Activated CD4-positive, CD25-positive, alpha-beta regulatory T cell treated with anti-CD3 and anti-CD28 coated beads, Interleukin-2, amount 50 U/mL, for 72 hours (primary cell): ENCODE data around the gene CCDC71.
A peak's percentile ranks its signal among the peaks of the same experiment; 100 is the strongest.

ENCODE experiments used
- DNase-seq: peaks from one replicate; pipeline ENCODE4 v3.0.0; 2021

Gene CCDC71

DNA sequence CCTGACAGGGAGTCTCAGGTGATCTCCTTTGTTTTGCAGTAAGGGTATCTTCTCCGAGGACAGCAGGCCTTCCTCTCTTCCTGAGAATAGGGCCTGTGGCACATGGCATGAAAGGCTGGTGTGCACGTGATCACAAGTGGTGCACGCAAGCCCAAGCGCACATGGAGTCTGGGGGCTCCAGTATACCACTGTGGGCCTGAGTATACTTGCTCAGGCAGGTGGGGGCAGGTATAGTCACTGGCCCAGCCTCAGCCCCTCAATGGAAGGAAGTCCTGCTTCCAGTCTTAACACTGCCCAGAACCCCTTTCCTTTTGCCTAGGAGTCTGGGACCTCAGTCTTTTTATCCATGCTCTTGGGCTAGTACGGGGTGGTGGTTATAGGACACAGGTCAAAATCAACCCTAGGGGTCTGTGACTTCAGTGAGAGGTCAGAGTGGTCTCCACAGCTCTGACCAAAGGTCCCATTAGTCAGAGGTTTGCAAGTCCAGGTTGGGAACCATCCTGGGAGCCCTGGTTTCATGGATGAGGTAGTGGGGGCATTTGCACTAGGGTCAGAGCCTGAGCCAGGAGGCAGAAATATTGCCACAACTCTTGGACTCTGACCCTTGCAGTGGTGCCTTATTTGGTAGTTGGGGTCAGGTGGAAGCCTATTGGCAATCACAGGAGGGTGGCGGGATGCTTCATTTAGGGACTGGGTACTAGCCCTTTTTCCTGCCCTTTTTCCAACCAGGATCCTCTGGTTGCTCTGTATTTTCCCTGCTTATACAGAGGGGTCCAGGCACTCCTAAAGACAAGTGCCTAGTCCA, 823 bp upstream of the CCDC71 start:
- no peak for DNase-seq

DNA sequence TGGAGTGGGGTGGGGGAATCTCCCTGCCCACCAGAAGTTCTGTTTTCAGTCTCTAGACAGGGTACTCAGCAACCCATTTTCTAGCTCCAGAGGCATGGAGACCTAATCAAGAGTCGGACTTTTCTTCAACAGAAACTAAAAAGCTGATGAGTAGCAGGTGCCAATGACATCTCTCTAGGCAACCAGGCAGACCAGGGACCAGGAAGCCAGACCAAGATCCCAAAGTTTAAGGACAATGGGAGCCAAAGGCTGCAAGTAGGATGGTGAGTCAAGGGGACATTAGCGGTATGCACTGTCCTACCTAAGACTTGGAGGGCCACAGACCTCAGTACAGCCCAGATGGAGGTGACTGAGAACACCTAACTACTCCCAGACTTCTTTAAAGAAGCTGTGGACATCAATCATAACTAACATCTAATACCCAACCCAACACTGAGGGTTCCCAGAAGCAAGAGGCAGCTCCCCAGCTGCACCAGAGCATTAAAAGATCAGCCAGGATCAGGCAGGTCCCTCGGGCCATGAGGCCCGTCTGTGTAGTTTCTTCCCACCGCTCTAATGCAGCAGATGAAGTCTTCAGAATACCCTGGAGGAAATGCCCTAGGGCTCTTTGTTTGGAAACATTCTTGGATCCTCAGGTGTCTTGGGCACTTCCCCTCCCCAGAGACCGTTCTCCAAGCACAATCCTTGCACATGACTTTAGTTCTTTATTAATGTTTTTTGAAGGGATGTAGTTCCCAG, 979 bp downstream of the CCDC71 start:
- DNase-seq, result no peak

DNA sequence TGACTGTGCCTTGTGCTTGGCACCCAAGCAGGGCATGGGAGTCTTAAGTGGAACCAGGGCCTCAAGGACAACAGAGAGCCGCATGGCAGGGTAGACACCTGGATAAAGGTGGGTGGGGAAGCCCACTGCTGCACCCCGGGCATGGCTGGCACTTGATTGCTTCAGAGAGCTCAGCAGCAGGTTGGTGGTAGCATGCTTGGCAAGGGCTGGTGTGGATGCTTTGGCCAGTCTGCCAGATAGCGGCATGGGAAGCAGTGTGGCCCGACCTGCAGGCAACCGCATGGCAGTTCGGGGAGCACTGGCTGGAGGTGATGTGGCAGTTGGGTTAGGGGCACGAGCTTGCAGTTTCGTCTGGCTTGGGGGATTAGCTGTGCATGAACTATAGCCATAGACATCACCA, 2.5 kb downstream of the CCDC71 start:
- DNase-seq, result no peak

DNA sequence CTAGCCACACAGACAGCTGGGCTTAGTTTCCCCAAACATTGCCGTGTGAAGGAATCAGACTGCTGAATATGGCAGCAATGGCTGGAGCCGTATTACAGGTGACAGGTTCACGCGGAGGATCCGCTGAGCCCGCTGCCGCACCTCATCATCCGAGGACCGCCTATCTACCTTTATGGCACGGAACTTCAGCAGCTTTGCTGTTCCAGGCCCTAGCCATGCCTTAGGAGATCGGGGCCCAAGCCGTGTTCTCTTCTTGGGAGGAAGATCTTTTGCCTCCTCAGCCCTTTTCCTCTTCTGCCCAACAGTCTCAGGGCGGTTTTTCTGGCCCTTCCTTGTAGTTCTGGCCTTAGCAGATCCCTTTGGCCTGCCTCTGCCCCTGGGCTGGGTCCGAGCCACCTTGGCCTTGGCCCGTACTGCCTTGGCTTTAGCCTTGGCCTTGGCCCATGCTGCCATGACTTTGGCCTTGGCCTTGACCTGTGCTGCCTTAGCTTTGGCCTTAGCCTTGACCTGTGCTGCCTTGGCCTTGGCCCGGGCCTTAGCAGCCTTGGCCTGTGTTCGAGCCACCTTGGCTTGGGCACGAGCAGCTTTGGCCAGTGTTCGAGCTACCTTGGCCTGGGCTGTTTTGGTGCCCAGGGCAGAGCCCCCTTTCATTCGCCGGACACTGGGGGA, 3.2 kb downstream of the CCDC71 start:
- no peak for DNase-seq

DNA sequence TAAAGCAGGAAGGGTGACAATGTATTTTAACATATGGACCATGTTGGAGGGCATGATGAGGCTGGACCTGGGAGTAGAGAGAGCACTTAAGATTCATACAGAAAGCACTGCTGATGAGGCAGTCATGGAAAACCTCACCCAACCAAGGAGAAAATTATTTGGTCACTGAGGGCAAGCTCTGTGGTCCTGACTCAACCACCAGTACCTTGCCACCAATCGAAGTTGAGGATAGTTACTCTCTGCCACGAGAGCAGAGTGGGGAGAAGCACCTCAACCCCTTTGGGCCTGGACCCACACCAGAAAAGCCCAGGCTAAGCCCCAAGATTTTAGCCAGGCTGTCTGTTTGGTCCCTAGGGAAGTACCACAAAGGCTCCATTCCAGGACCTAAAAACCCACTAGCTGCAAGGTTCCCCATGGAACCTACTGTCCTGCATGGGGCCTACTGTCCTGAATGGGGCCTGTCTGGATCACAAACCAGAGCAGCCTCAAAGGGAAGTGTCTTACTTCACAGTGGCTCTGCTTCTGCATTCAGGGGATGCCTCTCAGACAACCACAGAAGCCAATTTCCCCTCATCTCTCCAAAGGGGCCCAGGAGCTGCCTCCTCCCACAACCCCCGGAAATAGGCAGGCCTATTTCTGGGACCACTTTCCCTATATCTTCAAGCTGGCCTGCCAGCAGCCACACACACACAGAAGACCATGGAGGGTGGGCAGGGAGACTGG, 4.2 kb downstream of the CCDC71 start:
- no peak for DNase-seq

DNA sequence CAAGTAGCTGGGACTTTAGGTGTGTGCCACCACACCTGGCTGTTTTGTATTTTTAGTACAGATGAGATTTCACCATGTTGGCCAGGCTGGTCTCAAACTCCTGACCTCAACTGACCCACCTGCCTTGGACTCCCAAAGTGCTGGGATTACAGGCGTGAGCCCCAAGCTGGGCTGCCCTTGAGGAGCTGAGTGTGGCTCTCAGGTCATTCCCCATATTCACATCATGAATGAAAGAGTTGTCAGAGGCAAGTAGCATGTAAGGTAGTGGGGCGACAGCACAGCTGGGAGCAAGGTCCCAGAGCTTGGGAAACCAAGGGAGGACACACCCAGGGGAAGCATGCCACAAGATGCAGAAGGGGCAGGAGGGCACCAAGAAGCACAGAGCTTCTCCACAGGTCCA, 4.9 kb downstream of the CCDC71 start:
- no peak for DNase-seq

DNA sequence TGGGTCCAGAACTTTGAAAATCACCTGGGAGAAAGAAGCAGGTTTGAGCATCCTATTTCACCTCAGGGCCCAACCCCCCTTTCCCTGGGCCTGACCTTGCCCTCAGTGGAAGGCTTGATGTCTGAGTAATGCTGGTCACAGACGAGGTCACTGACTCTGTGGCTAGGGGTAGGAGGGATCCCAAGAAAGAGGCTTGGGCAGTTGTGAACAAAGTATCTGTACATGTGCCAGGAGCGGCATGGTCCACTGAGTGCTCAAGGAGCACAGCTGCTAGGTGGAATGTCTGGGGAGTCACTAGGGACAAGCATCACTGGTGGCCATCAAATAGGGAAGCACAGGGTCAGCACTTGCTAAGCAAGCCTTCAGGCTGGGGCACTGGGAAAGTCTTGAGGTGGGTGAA, 7.3 kb downstream of the CCDC71 start:
- no peak for DNase-seq

DNA sequence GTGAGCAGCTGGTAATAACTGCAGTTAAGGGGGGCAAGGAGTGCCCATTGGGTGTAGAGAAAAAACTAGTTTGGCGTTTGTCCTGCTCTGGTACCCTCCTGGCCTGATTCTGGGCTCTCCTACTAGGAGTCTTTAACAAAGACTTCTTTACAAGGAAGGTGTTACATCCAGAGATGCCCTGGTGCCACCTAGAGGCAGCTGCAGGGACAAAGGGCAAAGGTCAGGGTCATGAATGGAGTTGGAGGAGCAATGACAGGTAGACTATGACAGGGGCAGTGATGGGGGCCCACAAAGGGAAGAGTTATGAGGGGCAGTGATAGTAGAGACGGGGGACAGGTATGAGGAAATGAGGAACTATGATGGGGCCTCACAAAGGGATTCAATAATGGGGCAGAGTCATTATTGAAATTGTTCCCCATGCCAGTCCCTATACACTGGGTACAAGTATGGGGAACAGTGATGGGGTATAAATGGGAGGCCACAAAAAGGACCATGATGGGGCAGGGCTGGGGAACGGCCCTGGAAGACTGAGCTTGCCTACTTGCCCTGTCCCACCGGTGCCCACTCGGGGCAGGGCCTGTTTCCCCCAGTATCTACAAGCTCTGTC, 7.9 kb downstream of the CCDC71 start:
- peak; percentile 49 for DNase-seq

DNA sequence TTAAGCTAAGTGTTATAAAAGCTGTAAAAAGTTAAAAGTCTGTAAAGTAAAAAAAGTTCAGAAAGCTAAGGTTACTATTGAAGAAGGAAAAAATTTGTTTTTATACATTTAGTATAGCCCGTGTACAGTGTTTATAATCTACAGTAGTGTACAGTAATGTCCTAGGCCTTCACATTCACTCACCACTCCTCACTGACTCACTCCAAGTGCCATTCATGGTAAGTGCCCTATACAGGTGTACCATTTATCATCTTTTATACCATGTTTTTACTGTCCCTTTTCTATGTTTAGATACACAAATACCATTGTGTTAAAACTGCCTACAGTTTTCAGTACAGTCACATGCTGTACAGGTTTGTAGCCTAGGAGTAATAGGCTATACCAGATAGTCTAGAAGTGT, 8.8 kb downstream of the CCDC71 start:
- no peak for DNase-seq

DNA sequence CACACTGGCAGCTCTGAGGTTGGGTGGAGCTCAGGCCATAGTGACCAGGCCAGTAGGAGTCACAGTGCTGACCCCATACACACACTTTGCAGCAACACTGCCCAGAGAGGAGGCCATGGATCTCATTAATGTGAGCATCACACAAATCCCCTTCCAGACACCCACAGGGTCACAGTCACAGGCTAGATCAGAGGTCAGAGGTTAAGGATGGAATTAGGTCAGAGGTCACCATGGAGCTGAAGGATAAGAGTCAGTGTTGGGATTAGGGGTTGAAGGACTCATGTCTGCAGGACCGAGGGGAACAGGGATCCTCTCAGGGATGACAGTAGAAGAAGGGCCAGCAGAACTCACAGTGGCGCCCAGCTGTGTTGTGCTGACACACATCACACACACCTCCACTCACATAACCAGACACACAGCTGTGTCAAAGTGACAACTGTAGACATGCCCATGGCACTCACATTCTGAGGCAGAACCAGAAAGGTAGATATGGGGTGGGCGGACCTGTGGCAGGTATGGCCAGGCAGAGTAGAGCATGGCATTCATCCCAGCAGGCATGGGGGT, 12.7 kb downstream of the CCDC71 start:
- DNase-seq, result no peak

DNA sequence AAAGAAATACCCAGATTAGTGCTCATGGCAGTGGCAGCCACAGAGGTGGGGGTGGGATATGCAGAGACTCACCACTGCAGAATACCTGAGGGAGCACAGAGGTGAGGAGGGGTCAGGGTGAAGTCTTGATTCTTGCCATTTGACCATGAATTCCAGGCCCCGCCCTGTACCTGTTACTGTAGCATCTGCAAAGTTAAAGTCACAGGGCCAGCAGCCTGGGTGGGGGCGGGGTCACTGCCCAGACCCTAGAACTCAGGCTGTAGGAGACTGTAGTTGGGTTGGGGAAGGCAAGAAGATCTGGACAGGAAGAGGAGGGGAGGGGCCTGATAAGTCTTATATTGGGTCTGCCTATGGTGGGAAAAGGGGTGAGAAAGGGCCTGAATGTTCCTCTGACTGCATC, 14.5 kb downstream of the CCDC71 start:
- DNase-seq, result no peak

DNA sequence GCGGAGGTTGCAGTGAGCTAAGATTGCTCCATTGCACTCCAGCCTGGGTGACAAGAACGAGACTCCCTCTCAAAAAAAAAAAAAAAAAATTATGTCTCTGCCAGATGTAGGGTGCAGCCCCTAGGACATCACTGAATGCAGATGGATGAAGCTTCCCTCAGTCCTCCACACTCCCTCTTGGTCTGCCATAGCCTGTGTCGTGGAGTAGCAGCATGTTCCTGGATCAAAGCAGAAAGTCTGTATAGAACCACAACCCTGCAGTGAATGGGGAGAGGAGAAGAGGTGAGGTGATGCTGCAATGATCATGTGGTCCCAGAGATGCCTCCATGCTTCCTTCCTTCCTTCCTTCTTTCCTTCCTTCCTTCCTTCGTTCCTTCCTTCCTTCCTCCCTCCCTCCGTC, 18.0 kb downstream of the CCDC71 start:
- DNase-seq, result no peak

DNA sequence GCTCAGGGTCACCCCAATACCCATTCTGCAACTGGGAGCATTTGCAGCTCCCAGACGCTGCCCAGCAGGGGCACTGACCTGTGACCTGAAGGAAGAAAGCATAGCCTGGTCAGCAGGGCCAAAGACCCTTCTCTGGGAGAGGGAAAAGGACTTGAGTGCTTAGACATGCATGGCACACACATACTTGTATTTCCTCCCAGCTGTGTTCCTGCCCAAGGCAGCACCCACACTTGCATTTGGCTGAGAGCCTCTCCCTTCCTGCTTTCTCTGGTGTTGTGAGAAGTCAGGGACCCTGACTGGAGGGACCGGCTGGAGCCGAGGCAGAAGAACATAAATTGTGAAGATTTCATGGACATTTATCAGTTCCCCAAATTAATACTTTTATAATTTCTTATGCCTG, 26.1 kb downstream of the CCDC71 start:
- no peak for DNase-seq

DNA sequence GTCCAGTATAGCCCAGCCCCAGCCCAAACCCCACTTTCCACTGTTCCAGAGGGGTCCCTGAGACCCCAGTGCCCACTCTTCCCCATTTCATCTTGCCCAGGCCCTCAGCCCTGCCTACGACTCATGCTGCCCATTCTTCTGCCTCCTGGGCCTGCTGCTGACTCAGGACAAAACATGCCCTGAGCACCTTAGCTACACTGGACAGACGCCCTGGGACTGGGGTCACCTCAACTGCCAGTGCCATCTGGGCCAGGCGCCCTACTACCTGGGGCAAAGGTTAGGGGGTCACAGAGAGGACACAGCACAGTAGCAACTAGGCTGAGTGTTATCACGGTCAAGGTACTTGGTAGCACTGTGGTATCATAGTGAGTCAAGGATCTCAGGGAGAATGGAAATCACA, 30.6 kb downstream of the CCDC71 start:
- DNase-seq, result no peak

DNA sequence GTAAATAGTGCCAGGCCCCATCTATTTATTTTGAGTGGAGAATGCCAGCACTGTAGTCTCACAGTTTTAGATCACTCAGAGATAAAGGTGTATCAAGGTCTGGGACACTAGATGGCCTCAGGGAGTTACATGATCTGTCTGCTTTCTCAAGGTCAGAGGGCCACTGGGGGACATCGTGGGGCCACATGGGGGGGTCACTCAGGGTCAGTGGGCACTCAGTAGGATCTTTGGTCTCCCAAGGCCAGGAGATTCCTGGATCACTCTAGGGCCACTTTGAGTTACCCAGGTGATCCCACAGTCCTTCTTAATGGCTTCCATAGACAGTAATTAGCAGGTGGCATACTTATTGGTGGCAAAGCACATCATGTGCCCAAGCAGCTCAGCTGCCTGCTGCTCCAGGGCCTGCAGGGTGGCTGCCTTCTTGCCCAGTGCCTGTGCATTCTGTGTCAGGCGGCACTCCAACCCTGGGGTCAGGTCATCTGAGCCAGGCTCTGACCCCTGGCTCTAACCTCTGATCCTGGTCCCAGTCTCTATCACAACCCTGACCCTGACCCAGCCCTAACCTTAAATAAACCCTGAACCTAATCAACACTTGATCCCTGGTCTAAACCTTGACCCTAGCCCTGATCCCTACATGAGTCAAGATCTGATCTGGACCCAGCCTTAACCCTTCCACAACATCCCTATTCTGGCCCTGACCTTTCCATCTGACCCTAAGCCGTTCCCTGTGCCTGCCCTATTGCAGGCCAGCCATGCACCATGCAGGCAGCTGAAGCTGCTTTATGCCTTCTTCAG, 31.5 kb downstream of the CCDC71 start:
- DNase-seq, result no peak

DNA sequence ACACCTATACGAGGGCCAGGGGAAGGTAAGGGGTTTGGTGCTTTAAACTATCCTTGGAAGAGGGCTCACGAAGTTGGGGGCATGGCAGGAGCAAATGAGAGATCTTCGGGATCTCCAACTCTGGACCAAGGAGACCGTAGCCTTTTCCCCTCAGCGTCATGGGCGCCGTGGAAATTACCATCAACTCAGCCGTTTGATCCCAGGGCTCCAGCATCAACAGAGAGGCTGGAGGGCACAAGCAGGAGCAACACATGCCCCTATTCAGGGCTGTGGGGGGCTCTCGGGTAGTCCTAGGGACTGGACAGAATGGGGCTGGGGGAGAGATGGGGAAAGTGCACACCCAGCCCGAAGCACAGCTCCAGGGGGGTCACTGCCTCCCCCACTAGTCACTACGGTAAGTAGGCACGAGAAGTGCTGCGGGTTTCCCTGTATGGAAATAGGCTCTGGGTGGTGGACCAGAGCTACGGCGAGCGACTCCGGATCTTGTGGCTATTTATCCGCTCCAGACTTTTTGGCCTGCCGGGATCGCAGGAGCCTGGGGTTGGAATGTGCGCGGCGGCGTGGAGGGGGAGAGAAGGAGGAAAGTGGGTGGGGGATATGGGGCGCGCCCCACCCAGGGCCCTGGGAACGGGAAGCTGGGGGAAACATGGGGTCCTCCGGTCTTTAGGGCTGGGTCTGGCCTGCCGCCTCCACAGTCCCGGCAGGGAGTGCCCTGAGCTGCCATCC, 32.7 kb downstream of the CCDC71 start:
- no peak for DNase-seq

DNA sequence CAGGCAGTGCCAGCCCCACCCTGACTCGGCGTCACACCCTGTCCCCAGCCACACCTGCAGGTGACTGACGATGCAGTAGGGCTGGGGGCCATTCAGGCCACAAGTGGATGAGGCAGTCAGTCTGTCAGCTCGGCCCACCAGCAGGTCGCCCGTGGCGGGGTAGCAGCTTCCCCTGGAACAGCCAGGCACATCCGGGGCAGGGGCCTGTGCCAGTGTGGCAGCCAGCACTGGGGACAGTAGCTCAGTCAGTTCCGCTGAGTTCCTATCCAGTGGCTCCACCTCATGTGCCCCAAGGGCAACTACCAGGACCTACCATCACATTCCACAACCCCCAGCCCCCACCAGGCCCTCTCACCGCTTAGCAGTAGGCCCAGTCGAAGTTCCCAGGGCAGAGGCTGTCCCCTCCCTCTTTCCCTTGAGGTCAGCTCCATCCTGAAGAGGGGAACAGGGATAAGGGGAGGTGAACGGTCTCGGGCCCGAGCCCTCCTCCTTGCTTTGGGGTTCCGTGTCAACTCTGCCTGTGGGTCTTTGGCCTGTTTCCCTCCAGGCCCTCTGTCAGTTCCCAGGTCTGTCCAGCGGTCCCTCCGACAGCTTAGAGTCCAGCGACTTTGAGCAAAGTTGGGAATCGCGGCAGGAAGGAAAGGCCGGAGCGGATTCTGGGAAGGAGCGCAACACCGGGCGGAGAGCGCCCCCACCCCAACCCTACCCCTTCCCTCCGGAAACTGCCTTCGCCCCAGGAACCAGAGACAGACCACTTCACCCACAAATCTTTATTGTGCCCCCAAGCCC, 33.5 kb downstream of the CCDC71 start, which contains the start of gene LAMB2:
TSS of gene LAMB2 (minus strand) at position 614 of the 789 bp plus-strand sequence. CDS start at position 431, 183 bp downstream.
- DNase-seq, result no peak

DNA sequence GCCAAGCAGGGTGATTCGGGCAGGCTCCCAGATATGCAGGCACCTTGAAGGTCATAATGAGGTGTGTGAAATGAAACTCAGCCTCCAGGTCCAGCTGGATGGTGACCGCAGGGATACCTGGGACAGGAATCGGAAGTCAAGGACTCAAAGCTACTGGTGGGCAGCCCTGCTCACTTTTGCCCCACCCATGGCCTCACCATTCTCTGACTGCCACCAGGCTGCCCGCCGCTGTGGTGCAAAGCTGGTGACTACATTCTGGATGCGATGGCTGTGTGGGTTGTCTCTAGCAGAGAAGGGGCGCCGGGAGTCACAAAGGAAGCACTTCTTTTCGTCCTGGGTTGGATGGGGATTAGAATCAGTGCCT, 34.1 kb downstream of the CCDC71 start:
- no peak for DNase-seq

DNA sequence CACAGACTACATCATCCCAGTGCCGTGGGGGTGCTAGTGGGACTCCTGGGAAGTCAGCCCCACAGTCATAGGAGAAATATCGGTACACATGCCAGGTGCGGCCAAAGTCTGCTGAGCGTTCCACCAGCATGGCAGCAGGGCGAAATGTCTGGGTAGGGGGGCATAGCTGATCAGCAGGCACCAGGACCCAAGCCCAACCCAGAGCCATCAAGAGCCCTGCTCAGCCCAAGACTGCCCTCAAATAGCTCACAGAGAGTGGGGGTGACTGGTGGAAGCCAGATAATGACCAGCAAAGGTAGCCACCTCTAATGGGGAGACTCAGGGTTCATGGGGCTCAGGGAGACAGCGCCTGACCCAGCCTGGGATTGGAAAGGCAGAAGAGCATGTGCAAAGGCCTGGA, 34.6 kb downstream of the CCDC71 start:
- no peak for DNase-seq

DNA sequence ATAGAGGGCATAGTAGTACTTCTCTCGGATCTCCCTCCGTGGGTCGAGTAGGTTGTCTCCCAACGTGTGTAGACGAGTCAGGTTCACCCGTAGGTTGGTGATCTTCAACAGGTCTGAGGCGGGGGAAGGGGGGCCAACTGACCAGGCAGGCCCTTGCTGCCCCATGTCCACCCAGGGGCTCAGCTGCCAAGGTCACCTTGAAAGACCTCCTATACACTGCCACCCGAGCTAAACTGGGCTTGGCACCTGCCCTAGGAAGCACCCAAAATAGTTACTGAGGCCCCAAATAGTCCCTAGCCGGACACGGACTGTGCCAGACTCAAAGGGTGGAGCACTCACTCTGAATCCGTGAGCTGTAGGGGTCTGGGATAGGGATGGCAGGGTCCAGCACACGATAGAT, 35.1 kb downstream of the CCDC71 start:
- no peak for DNase-seq
